Measurements from ENCODE around the gene M1AP.
A peak's percentile ranks its signal among the peaks of the same experiment; 100 is the strongest.

Gene M1AP

GRCh38 chr2:74530239-74531187 lies 117.6 kb downstream of the M1AP start:
- peaks cover 4% of the 10 kb centered on the region; the same call in 1 of the 2 replicates for H3K4me1 ChIP-seq (ENCODE audit: insufficient read depth, low read length)
- peak overlapping the region; percentile 90 for H3K4me3 ChIP-seq (ENCODE audit: low read length)
- no peaks in the 10 kb centered on the region for H3K9me3 ChIP-seq (ENCODE audit: insufficient read depth, low read depth, low read length)
- H3K27me3 ChIP-seq (ENCODE audit: insufficient read depth, low read length) = no peaks in the 10 kb centered on the region
- peak overlapping the region; percentile 80 for H3K9ac ChIP-seq (ENCODE audit: low read depth, low read length)
- H3K36me3 ChIP-seq (ENCODE audit: insufficient read depth, low read length) = peaks cover 51% of the 10 kb centered on the region
- H3K27ac ChIP-seq (ENCODE audit: low read depth, low read length) = 0 out of 2 replicates have a peak overlapping the region, but pooled peaks have one; percentile 41
- 10% methylated on average over 54 of the region's 54 CpGs for WGBS

GRCh38 chr2:74529357-74530238 lies 118.5 kb downstream of the M1AP start, which contains the start of the genes AUP1 and HTRA2:
Gene AUP1 (minus strand): TSS chr2:74529706. CDS start chr2:74529629, 77 bp downstream.
Gene HTRA2 (plus strand): TSS chr2:74529933. CDS start chr2:74530007, 74 bp downstream.
- peaks cover 51% of the 10 kb centered on the region for H3K36me3 ChIP-seq (ENCODE audit: insufficient read depth, low read length)
- WGBS = under 1% methylated on average over 87 of the region's 87 CpGs
- no peaks in the 10 kb centered on the region for H3K27me3 ChIP-seq (ENCODE audit: insufficient read depth, low read length)
- H3K27ac ChIP-seq (ENCODE audit: low read depth, low read length) = peak within 1 kb of the TSS; percentile 83
- H3K4me3 ChIP-seq (ENCODE audit: low read length) = peak within 1 kb of the TSS; percentile 90
- H3K4me1 ChIP-seq (ENCODE audit: insufficient read depth, low read length) = peaks cover 4% of the 10 kb centered on the region; the same call in 1 of the 2 replicates
- no peaks in the 10 kb centered on the region for H3K9me3 ChIP-seq (ENCODE audit: insufficient read depth, low read depth, low read length)
- peak within 1 kb of the TSS; percentile 93 for H3K9ac ChIP-seq (ENCODE audit: low read depth, low read length)

- peak overlapping the region; percentile 83 for H3K27ac ChIP-seq (ENCODE audit: low read depth, low read length)
- 17% methylated on average over 27 of the region's 29 CpGs for WGBS
Measured at GRCh38 chr2:74528600-74529356, 119.4 kb downstream of the M1AP start.

GRCh38 chr2:74527741-74528140 lies 120.4 kb downstream of the M1AP start:
- Histone ChIP-seq H3K27me3 (ENCODE audit: insufficient read depth, low read length) (peaks cover 6% of the 10 kb centered on the region; the same call in 1 of the 2 replicates), H3K9me3 (ENCODE audit: insufficient read depth, low read depth, low read length) (no peaks in the 10 kb centered on the region), H3K36me3 (ENCODE audit: insufficient read depth, low read length) (peaks cover 38% of the 10 kb centered on the region), H3K9ac (ENCODE audit: low read depth, low read length) (no peak overlapping the region), H3K4me1 (ENCODE audit: insufficient read depth, low read length) (peaks cover 4% of the 10 kb centered on the region; the same call in 1 of the 2 replicates), H3K4me3 (ENCODE audit: low read length) (no peak overlapping the region; the same call in 1 of the 2 replicates), H3K27ac (ENCODE audit: low read depth, low read length) (no peak overlapping the region)
- WGBS = 98% methylated on average over 9 of the region's 9 CpGs

More at GRCh38 chr2:74528600-74529356, 119.4 kb downstream of the M1AP start:
- H3K9ac ChIP-seq (ENCODE audit: low read depth, low read length) = peak overlapping the region; percentile 93
- H3K36me3 ChIP-seq (ENCODE audit: insufficient read depth, low read length) = peaks cover 49% of the 10 kb centered on the region
- peak overlapping the region; percentile 90 for H3K4me3 ChIP-seq (ENCODE audit: low read length)
- peaks cover 4% of the 10 kb centered on the region; the same call in 1 of the 2 replicates for H3K4me1 ChIP-seq (ENCODE audit: insufficient read depth, low read length)
- H3K9me3 ChIP-seq (ENCODE audit: insufficient read depth, low read depth, low read length) = no peaks in the 10 kb centered on the region
- no peaks in the 10 kb centered on the region for H3K27me3 ChIP-seq (ENCODE audit: insufficient read depth, low read length)

GRCh38 chr2:74526649-74527230 lies 121.4 kb downstream of the M1AP start:
- peaks cover 4% of the 10 kb centered on the region; the same call in 1 of the 2 replicates for H3K4me1 ChIP-seq (ENCODE audit: insufficient read depth, low read length)
- no peak overlapping the region for H3K9ac ChIP-seq (ENCODE audit: low read depth, low read length)
- peaks cover 16% of the 10 kb centered on the region; the same call in 1 of the 2 replicates for H3K27me3 ChIP-seq (ENCODE audit: insufficient read depth, low read length)
- no peak overlapping the region for H3K27ac ChIP-seq (ENCODE audit: low read depth, low read length)
- H3K36me3 ChIP-seq (ENCODE audit: insufficient read depth, low read length) = peaks cover 29% of the 10 kb centered on the region
- 93% methylated on average over 11 of the region's 11 CpGs for WGBS
- no peak overlapping the region for H3K4me3 ChIP-seq (ENCODE audit: low read length)
- H3K9me3 ChIP-seq (ENCODE audit: insufficient read depth, low read depth, low read length) = no peaks in the 10 kb centered on the region

DNA sequence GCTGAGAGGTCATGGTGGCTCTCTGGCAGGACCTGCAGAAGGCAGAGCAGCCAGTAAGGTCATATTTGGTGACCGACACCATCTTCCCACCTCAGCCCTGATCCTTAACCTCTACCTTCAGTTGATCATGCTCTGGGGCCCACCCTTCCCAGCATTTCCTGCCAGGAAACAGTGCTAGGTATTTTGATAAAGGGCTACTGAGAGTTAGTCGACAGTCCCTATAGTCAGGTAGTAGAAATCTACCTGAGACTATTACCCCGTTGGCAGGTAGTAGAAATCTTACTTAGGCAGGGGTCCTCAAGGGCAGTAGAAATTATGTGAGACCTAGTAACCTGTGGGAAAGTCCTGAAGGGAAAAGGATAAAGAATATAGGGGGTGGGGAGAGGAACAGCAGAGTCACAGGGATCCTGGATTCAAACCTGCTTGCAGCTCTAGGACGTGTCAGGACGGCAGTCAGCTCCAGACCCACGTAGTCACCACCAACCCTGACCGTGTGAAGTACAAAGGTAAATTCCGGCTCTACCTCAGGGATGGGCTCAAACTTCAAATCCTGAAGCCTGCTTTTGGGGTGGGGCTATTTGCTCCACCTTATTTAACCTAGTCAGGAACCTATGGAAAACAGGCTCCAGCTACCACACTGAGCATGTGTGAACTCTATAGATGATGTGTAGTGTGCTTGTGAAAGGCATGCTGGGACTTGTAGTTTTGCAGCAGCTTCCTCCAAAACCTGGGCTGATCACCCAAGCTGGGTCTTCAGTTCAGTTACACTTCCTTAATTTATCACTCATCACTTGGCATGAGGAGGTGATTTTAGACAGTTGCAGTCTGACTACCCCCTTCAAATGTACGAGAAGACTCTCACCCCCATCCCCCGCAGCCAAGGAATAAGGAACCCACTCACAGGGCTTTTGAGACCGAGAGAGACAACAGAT lies 122.1 kb downstream of the M1AP start, which contains the start of gene DQX1:
TSS of gene DQX1 (minus strand) at position 515 of the 932 bp plus-strand sequence. CDS start at position 13, 502 bp downstream.
- no peak within 1 kb of the TSS for H3K27ac ChIP-seq (ENCODE audit: low read depth, low read length)
- no peak within 1 kb of the TSS for H3K9ac ChIP-seq (ENCODE audit: low read depth, low read length)
- 93% methylated on average over 11 of the region's 11 CpGs for WGBS
- H3K4me3 ChIP-seq (ENCODE audit: low read length) = no peak within 1 kb of the TSS
- peaks cover 4% of the 10 kb centered on the region; the same call in 1 of the 2 replicates for H3K4me1 ChIP-seq (ENCODE audit: insufficient read depth, low read length)
- H3K27me3 ChIP-seq (ENCODE audit: insufficient read depth, low read length) = peaks cover 17% of the 10 kb centered on the region; the same call in 1 of the 2 replicates
- H3K36me3 ChIP-seq (ENCODE audit: insufficient read depth, low read length) = peaks cover 21% of the 10 kb centered on the region
- H3K9me3 ChIP-seq (ENCODE audit: insufficient read depth, low read depth, low read length) = no peaks in the 10 kb centered on the region

DNA sequence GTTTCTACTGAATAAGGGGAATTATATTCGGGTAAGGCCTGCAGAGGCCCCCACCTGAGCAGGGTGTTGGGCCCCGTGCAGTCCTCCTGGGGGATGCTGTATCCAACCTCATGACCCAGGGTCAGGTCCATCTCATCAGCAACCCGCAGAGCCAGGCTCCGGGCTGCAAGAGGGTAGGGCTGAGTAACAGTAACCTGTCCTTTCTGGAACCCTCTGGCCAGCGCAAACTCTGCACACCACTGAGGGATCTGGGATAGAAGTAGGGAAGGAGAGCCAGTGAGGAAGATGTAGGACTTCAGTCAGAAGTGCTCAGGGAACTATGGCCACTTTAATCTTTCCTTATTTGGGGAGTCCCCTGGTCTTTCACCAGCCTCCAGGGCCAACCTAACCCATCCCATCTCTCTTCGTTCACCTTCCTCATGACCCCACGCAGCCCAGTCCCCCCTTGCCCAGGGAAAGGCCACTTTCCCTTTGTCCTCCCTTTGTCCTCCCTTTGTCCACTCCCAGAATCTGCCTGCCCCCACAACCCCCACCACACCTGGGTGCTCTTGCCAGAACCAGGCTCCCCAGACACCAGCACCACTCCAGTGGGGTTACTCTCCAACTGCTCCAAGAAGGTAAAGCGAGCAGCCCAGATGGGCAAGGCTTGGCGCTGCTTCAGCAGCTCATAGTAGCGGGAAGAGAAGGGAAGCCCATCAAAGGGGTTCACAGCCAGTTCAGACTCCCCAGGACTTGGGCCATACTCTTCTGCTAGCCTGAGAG lies 123.0 kb downstream of the M1AP start:
- H3K9ac ChIP-seq (ENCODE audit: low read depth, low read length) = no peak overlapping the region
- H3K27ac ChIP-seq (ENCODE audit: low read depth, low read length) = no peak overlapping the region
- no peaks in the 10 kb centered on the region for H3K9me3 ChIP-seq (ENCODE audit: insufficient read depth, low read depth, low read length)
- 91% methylated on average over 10 of the region's 10 CpGs for WGBS
- peaks cover 4% of the 10 kb centered on the region; the same call in 1 of the 2 replicates for H3K4me1 ChIP-seq (ENCODE audit: insufficient read depth, low read length)
- H3K36me3 ChIP-seq (ENCODE audit: insufficient read depth, low read length) = peaks cover 21% of the 10 kb centered on the region
- peaks cover 26% of the 10 kb centered on the region for H3K27me3 ChIP-seq (ENCODE audit: insufficient read depth, low read length)
- no peak overlapping the region for H3K4me3 ChIP-seq (ENCODE audit: low read length)

GRCh38 chr2:74524005-74524404 lies 124.1 kb downstream of the M1AP start:
- WGBS = 86% methylated on average over 9 of the region's 9 CpGs
- Histone ChIP-seq H3K4me3 (ENCODE audit: low read length) (no peak overlapping the region), H3K9me3 (ENCODE audit: insufficient read depth, low read depth, low read length) (no peaks in the 10 kb centered on the region), H3K9ac (ENCODE audit: low read depth, low read length) (no peak overlapping the region), H3K27me3 (ENCODE audit: insufficient read depth, low read length) (peaks cover 37% of the 10 kb centered on the region), H3K4me1 (ENCODE audit: insufficient read depth, low read length) (peaks cover 4% of the 10 kb centered on the region; the same call in 1 of the 2 replicates), H3K36me3 (ENCODE audit: insufficient read depth, low read length) (peaks cover 21% of the 10 kb centered on the region), H3K27ac (ENCODE audit: low read depth, low read length) (no peak overlapping the region)

DNA sequence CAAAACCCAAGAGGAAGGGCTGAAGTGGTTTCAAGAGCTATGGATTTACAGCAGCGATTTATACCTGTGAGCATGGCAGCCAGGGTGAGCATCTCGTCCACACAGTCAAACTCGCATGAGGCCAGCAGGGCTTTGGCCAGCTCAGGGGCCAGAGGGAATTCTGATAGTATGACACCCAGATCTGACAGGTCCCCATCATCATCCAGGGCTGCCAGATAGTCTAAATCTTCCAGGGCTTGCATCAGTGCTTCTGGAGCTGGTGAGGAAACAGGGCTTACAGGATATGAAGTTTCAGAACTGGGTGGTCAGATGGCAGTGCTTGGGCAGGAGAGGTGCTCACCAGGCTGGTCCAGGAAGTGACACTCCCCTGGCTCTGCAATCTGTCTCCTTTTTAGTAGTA lies 125.6 kb downstream of the M1AP start:
- Histone ChIP-seq H3K4me1 (ENCODE audit: insufficient read depth, low read length) (no peaks in the 10 kb centered on the region), H3K27ac (ENCODE audit: low read depth, low read length) (no peak overlapping the region), H3K9ac (ENCODE audit: low read depth, low read length) (no peak overlapping the region), H3K27me3 (ENCODE audit: insufficient read depth, low read length) (peaks cover 52% of the 10 kb centered on the region), H3K9me3 (ENCODE audit: insufficient read depth, low read depth, low read length) (no peaks in the 10 kb centered on the region), H3K36me3 (ENCODE audit: insufficient read depth, low read length) (peaks cover 13% of the 10 kb centered on the region), H3K4me3 (ENCODE audit: low read length) (no peak overlapping the region)
- 86% methylated on average over 3 of the region's 3 CpGs for WGBS
